BE2C (cell line): ENCODE results near the gene CHST11.

Experiments
- DNase-seq: peaks from one replicate; pipeline ENCODE4 v3.0.0-alpha.2; 2020
- H3K27me3 ChIP-seq: fragments of 250-450 bp; sonication (Bioruptor Pico); 2 replicates; pipeline ENCODE4 v1.5.1; 2020; ENCODE audit warnings: mild to moderate bottlenecking
- H3K36me3 ChIP-seq: fragments of 250-450 bp; sonication (Bioruptor Pico); 2 replicates; pipeline ENCODE4 v1.5.1; 2020; ENCODE audit warnings: mild to moderate bottlenecking
- H3K4me1 ChIP-seq: fragments of 250-450 bp; sonication (Bioruptor Pico); 2 replicates; pipeline ENCODE4 v1.5.1; 2020
- H3K4me3 ChIP-seq: 2 replicates; pipeline ENCODE4 v1.5.1; 2011; ENCODE audit warnings: low read depth, low read length
- H3K9me3 ChIP-seq: fragments of 250-450 bp; sonication (Bioruptor Pico); 2 replicates; pipeline ENCODE4 v1.5.1; 2020
- CTCF ChIP-seq: IDR thresholded peaks from 2 replicates; pipeline ENCODE4 v1.5.1; 2012; ENCODE audit warnings: mild to moderate bottlenecking, low read depth, low read length

Gene CHST11

GRCh38 chr12:104748356-104748755, 291.6 kb downstream of the CHST11 start:
- no peaks in the 10 kb centered on the region for H3K4me1 ChIP-seq
- TF ChIP-seq CTCF, result no peak
- no peaks in the 10 kb centered on the region for H3K27me3 ChIP-seq
- H3K36me3 ChIP-seq, result no peaks in the 10 kb centered on the region
- DNase-seq, result no peak
- H3K4me3 ChIP-seq, result no peak overlapping the region
- no peaks in the 10 kb centered on the region for H3K9me3 ChIP-seq

- H3K4me3 ChIP-seq, result no peak overlapping the region
- no peaks in the 10 kb centered on the region for H3K27me3 ChIP-seq
- H3K4me1 ChIP-seq, result no peaks in the 10 kb centered on the region
- TF ChIP-seq CTCF, result no peak
- H3K36me3 ChIP-seq, result no peaks in the 10 kb centered on the region
- no peak for DNase-seq
- H3K9me3 ChIP-seq, result no peaks in the 10 kb centered on the region
Observed at GRCh38 chr12:104748790-104749189, 292.0 kb downstream of the CHST11 start.

GRCh38 chr12:104749545-104749944, 292.8 kb downstream of the CHST11 start:
- Histone ChIP-seq H3K9me3 (no peaks in the 10 kb centered on the region), H3K4me1 (no peaks in the 10 kb centered on the region), H3K27me3 (no peaks in the 10 kb centered on the region), H3K36me3 (no peaks in the 10 kb centered on the region), H3K4me3 (no peak overlapping the region)
- TF ChIP-seq CTCF, result no peak
- no peak for DNase-seq

- DNase-seq, result no peak
- TF ChIP-seq CTCF, result no peak
Observed at GRCh38 chr12:104750061-104750460, 293.3 kb downstream of the CHST11 start.

GRCh38 chr12:104751120-104751519, 294.4 kb downstream of the CHST11 start:
- no peaks in the 10 kb centered on the region for H3K9me3 ChIP-seq
- no peak for DNase-seq
- H3K27me3 ChIP-seq, result no peaks in the 10 kb centered on the region
- no peak for TF ChIP-seq CTCF
- H3K4me3 ChIP-seq, result no peak overlapping the region
- no peaks in the 10 kb centered on the region for H3K4me1 ChIP-seq
- no peaks in the 10 kb centered on the region for H3K36me3 ChIP-seq

More at GRCh38 chr12:104750061-104750460, 293.3 kb downstream of the CHST11 start:
- no peaks in the 10 kb centered on the region for H3K4me1 ChIP-seq
- H3K36me3 ChIP-seq, result no peaks in the 10 kb centered on the region
- H3K9me3 ChIP-seq, result no peaks in the 10 kb centered on the region
- no peak overlapping the region for H3K4me3 ChIP-seq
- no peaks in the 10 kb centered on the region for H3K27me3 ChIP-seq

- Histone ChIP-seq H3K36me3 (no peaks in the 10 kb centered on the region), H3K4me3 (no peak overlapping the region), H3K4me1 (no peaks in the 10 kb centered on the region), H3K27me3 (no peaks in the 10 kb centered on the region), H3K9me3 (no peaks in the 10 kb centered on the region)
- DNase-seq, result no peak
- no peak for TF ChIP-seq CTCF
Observed at GRCh38 chr12:104751594-104751993, 294.8 kb downstream of the CHST11 start.
